T-helper 17 cell (primary cell): ENCODE data around the gene ABCB10. TPM values are rescaled to one million over a fixed set of nuclear protein-coding genes. Genes with fewer than 3 reads are reported as not detected.
"Not testable (repeated sequence)": the region's sequence is repeated elsewhere in the genome, so short reads cannot be mapped to it uniquely, and the experiment has no call there.

Experiments
- ATAC-seq: fragments of 150-1000 bp; cut with Tn5 transposase; 2 replicates; pipeline ENCODE4 v1.10.0; 2021; ENCODE audit warnings: mild to moderate bottlenecking, moderate library complexity
- DNase-seq, 3 donors: peaks; one replicate each; pipeline versions ENCODE4 v3.0.0 to v3.0.0-alpha.2; 2020 to 2021
- H3K9me3 ChIP-seq: one replicate; pipeline ENCODE4 v1.7.0; 2013; ENCODE audit warnings: low read length, mild to moderate bottlenecking; ENCODE audit not compliant: control insufficient read depth, poor library complexity, severe bottlenecking
- H3K27ac Mint-ChIP-seq: one replicate; pipeline ENCODE4 v1.8.0; 2022; ENCODE audit warnings: mild to moderate bottlenecking, moderate library complexity, mixed read lengths
- H3K27me3 Mint-ChIP-seq: one replicate; pipeline ENCODE4 v1.8.0; 2022; ENCODE audit warnings: mixed read lengths
- H3K36me3 Mint-ChIP-seq: one replicate; pipeline ENCODE4 v1.8.0; 2022; ENCODE audit warnings: low read depth, mixed read lengths
- H3K4me1 Mint-ChIP-seq: one replicate; pipeline ENCODE4 v1.8.0; 2022; ENCODE audit warnings: mild to moderate bottlenecking, mixed read lengths
- H3K4me3 Mint-ChIP-seq: one replicate; pipeline ENCODE4 v1.8.0; 2022; ENCODE audit warnings: mild to moderate bottlenecking, moderate library complexity, mixed read lengths
- total RNA-seq, 4 donors: library from RNA in 2 of 4; stranded (reverse) in 2 of 4; gene quantifications; one replicate each; pipeline ENCODE4 v1.2.3 and lab custom pipeline; 2022 to 2026

ABCB10 gene
- total RNA-seq, 2 donors from 2014 or later = 12.9 to 19.2 TPM

DNA sequence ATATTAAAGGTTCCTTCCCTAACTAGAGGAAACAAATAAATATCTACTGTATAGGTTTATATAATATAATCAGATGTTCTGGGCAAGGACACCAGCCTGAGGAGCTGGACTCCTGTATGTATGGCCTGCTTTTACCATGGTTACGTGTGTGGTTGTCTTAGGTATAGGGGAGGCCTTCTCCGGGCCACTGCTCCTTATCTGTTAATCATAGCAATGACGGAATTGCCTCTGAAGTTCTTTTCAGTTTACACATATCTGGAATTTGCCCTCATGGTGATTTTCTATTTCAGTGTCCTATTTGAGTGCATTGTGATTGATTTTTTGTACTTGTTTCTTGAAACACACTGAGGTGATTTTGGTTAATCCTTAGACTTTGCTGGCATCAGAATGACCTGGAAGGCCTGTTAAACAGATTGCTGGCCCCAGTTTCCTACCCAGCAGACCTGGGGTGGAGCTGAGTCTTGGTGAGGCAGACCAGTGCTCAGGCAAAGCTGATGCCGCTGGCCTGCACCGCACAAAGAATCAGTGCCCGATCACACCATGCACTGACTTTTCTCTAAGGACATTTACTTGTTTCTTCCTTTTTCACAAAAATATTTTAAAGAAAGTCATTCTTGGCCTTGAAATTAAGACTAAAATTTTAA lies 18.5 kb downstream of the ABCB10 start:
- Mint-ChIP-seq H3K36me3 (peaks cover 8% of the 10 kb centered on the region), H3K4me1 (peaks cover 2% of the 10 kb centered on the region), H3K27ac (no peak overlapping the region), H3K4me3 (no peak overlapping the region), H3K27me3 (no peaks in the 10 kb centered on the region)
- DNase-seq (no peak), ATAC-seq (no peak)
- H3K9me3 ChIP-seq = no peaks in the 10 kb centered on the region

DNA sequence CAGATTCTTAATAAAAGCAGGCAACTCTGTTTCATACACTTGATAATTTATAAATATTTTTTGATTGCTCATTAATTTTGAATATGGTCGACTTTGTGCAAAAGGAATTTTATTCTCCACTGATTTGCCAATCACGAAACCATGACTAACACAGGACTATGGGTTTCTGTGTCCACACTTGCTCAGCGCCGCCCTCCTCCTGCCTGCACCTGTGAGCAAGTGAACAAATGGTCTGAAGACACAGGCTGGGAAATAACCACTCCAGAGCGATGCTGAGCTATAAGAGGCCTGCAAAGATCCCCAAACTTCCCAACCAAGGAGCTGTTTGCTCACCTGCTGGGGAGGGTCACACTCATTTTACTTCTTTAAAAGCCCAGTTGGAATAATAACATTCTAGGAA lies 19.6 kb downstream of the ABCB10 start:
- no peaks in the 10 kb centered on the region for H3K9me3 ChIP-seq
- H3K27ac Mint-ChIP-seq = peak overlapping the region; percentile 19
- DNase-seq (no peak), ATAC-seq (no peak)
- H3K36me3 Mint-ChIP-seq = peaks cover 8% of the 10 kb centered on the region
- no peak overlapping the region for H3K4me3 Mint-ChIP-seq
- H3K4me1 Mint-ChIP-seq = peaks cover 2% of the 10 kb centered on the region
- no peaks in the 10 kb centered on the region for H3K27me3 Mint-ChIP-seq

DNA sequence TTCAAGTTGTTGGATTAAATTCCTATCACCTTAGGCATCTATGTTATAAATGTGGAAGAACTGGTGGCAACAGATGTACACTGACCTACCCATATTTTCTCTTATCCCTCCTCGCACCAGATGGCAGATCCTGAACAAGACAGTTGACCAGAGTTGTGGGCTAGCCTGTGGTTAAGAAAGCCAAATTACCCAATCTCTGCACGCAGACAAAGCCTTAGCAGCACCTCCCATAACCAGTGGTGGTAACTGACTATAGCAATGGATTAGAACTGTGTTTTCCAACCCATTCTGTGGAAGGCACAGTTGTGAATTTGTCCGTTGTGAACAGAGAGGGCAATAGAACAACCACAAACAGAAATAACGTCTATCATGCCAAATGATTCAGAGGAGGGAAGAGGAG lies 20.6 kb downstream of the ABCB10 start:
- Mint-ChIP-seq H3K36me3 (peaks cover 8% of the 10 kb centered on the region), H3K27ac (peak overlapping the region; percentile 19), H3K4me3 (no peak overlapping the region), H3K4me1 (peaks cover 2% of the 10 kb centered on the region), H3K27me3 (no peaks in the 10 kb centered on the region)
- DNase-seq (no peak), ATAC-seq (no peak)
- H3K9me3 ChIP-seq = no peaks in the 10 kb centered on the region

DNA sequence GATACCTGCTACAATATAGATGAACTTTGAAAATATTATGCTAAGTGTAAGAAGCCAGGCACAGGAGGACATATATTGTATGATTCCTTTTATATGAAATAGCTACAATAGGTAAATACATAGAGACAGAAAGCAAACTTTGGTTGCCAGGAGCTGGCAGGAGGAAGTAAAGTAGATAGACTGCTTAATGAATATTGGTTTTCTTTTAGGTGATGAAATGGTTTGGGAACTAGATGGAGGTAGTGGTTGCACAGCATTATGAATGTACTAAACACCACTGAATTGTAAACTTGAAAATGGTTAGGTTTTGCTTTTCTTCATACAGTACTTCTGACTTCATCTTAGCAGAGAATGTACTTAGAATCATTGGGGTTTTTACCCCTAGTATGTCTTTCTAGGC lies 21.5 kb downstream of the ABCB10 start:
- no peaks in the 10 kb centered on the region for H3K9me3 ChIP-seq

DNA sequence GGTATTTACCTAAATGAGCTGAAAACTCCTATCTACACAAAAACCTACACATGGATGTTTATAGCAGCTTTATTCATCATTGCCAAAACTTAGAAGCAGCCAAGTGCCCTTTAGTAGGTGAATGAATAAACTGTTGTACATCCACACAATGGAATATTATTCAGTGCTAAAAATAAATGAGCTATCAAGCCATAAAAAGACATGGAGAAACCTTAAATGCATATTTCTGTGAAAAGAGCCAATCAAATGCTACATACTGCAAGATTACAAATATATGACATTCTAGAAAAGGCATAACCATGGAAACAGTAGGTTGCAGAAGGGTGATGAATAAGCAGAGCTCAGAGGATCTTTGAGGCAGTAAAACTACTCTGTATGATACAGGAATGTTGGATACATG lies 23.3 kb downstream of the ABCB10 start:
- no peaks in the 10 kb centered on the region for H3K9me3 ChIP-seq
- H3K27me3 Mint-ChIP-seq = no peaks in the 10 kb centered on the region
- H3K27ac Mint-ChIP-seq = no peak overlapping the region
- ATAC-seq (no peak), DNase-seq (no peak)
- H3K4me3 Mint-ChIP-seq = no peak overlapping the region
- no peaks in the 10 kb centered on the region for H3K4me1 Mint-ChIP-seq
- H3K36me3 Mint-ChIP-seq = peaks cover 8% of the 10 kb centered on the region

More for the DNA sequence above, 21.5 kb downstream of the ABCB10 start:
- H3K4me3 Mint-ChIP-seq = no peak overlapping the region
- no peaks in the 10 kb centered on the region for H3K4me1 Mint-ChIP-seq
- DNase-seq = no peak
- H3K27ac Mint-ChIP-seq = peak overlapping the region; percentile 80
- no peak for ATAC-seq
- no peaks in the 10 kb centered on the region for H3K27me3 Mint-ChIP-seq
- peaks cover 8% of the 10 kb centered on the region for H3K36me3 Mint-ChIP-seq

DNA sequence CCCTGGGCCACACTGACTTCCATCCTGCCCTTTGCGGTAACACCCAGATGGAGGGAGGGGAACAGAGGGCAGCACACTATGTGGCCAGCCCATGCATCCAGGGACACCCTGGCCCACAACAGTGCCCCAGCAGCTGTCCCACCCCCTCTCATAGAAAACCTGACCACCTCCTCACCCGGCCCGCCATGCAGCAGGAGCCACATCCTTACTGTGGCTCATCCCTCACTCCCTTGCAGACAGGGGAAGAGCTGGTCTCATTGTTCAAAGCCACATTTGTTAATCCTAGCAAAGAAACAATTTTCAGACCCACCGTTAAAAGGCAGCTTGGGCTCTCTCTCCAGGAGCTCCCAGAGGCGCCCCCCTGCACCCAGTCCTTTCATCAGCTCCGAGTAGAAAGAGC lies 27.2 kb downstream of the ABCB10 start:
- Mint-ChIP-seq H3K4me1 (no peaks in the 10 kb centered on the region), H3K36me3 (peaks cover 2% of the 10 kb centered on the region), H3K27me3 (no peaks in the 10 kb centered on the region), H3K4me3 (no peak overlapping the region), H3K27ac (no peak overlapping the region)
- no peak for ATAC-seq
- no peaks in the 10 kb centered on the region for H3K9me3 ChIP-seq
- no peak for DNase-seq

DNA sequence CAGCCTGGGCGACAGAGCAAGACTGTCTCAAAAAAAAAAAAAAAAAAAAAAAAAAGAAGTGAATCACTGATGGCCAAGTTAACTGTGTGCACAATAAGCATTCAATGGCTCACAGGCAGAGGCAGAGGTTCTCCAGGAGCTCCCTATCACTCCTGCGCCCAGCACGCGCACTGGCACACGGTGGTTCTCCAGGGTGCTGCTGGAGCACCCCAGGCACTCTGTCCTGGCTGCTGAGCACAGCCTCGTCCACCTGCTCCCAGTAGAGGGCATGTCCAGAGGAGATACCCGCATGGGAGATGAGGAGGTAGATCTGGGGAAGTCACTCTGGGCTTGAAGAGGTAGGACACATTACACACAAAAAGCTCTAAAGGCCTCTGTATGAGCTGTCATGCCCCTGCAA lies 28.9 kb downstream of the ABCB10 start:
- Mint-ChIP-seq H3K36me3 (peaks cover 2% of the 10 kb centered on the region), H3K4me3 (no peak overlapping the region), H3K4me1 (no peaks in the 10 kb centered on the region), H3K27me3 (no peaks in the 10 kb centered on the region), H3K27ac (no peak overlapping the region)
- no peaks in the 10 kb centered on the region for H3K9me3 ChIP-seq
- no peak for ATAC-seq
- no peak for DNase-seq

DNA sequence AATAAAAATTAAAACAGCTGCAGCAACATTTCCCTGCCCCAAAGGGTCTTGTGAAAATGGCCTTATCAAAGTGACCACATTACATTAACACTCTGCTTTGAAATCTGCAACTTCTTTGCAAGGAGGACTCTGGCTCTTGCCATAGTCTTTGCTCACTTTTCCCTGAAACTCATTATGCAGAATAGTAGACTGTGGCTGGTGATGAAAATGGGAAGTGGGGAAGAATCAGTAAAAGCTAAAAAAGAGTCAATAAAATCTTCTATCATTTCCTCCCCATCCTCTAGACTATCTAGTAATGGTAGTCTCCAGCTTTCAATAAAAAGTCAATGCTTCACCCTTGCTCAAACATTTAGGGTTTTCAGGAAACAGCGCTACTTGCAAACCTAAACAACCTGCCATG lies 31.8 kb downstream of the ABCB10 start:
- peaks cover 2% of the 10 kb centered on the region for H3K36me3 Mint-ChIP-seq
- no peak overlapping the region for H3K27ac Mint-ChIP-seq
- H3K27me3 Mint-ChIP-seq = no peaks in the 10 kb centered on the region
- no peak overlapping the region for H3K4me3 Mint-ChIP-seq
- ATAC-seq (no peak), DNase-seq (no peak)
- H3K9me3 ChIP-seq = no peaks in the 10 kb centered on the region
- no peaks in the 10 kb centered on the region for H3K4me1 Mint-ChIP-seq

DNA sequence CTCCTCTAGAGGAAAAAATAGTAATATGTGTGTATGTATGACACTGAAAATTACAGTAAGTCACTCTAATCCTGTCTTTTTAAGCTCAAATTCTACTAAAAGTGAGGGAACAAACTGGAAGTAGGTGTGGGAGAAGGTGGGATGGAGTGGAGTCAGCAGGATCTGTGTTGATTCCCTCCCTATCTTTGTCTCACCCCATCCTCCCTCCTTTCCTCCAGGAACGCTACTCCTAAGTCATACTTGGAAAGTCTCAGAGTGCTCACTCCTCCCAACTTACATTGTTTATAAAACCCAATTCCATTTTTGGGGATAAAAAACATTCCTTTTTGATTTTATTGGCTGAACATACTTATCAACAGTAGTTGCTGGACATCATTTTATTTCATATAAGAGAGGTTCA lies 35.5 kb downstream of the ABCB10 start:
- H3K27ac Mint-ChIP-seq = no peak overlapping the region
- ATAC-seq (no peak), DNase-seq (no peak)
- no peak overlapping the region for H3K4me3 Mint-ChIP-seq
- peaks cover 4% of the 10 kb centered on the region for H3K36me3 Mint-ChIP-seq
- peaks cover 3% of the 10 kb centered on the region for H3K4me1 Mint-ChIP-seq
- no peaks in the 10 kb centered on the region for H3K9me3 ChIP-seq
- H3K27me3 Mint-ChIP-seq = no peaks in the 10 kb centered on the region

DNA sequence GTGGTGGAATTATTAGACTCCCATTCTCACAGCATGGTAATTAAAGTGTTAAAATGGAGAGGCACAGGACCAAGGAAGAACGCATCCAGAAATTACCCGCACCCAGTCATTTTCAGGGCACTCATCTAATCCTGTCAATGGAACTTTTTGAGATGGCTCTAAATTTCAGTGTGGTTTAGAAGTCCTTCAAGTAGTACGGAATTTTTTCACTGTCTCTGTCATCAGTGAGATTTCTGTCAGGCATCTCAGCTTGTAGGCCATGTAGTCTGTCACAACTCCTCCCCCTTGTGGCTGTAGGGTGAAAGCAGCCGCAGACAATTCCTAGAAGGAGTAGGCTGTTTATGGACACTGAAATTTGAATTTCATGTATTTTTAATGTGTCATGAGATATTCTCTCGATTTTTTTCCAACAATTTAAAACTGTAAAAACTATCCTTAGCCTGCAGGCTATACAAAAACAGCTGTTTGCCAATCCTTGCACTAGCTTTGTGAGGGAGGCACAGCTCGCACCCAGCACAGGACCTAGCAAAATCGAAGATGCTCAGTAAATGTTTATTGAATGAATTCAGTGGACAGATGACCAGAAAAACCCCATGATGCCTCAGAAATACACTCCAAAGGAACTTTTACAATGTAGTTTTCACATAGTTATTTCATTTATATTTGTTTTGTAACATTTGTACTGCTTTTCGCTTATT lies 43.8 kb downstream of the ABCB10 start:
- peak; percentile 14 to 36 (median 33) for DNase-seq
- Mint-ChIP-seq H3K27ac (no peak overlapping the region), H3K4me3 (no peak overlapping the region), H3K4me1 (peaks cover 9% of the 10 kb centered on the region), H3K36me3 (peaks cover 2% of the 10 kb centered on the region), H3K27me3 (peaks cover 4% of the 10 kb centered on the region)
- H3K9me3 ChIP-seq = no peaks in the 10 kb centered on the region
- ATAC-seq = peak; percentile 99

DNA sequence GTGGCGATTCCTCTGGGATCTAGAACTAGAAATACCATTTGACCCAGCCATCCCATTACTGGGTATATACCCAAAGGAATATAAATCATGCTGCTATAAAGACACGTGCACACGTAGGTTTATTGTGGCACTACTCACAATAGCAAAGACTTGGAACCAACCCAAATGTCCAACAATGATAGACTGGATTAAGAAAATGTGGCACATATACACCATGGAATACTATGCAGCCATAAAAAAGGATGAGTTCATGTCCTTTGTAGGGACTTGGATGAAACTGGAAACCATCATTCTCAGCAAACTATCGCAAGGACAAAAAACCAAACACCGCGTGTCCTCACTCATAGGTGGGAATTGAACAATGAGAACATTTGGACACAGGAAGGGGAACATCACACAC lies 46.9 kb downstream of the ABCB10 start:
- H3K36me3 Mint-ChIP-seq, H3K9me3 ChIP-seq, ATAC-seq, H3K4me3 Mint-ChIP-seq, DNase-seq, H3K27me3 Mint-ChIP-seq: not testable (repeated sequence)
- Mint-ChIP-seq H3K4me1 (peaks cover 23% of the 10 kb centered on the region), H3K27ac (peak overlapping the region; percentile 41)

DNA sequence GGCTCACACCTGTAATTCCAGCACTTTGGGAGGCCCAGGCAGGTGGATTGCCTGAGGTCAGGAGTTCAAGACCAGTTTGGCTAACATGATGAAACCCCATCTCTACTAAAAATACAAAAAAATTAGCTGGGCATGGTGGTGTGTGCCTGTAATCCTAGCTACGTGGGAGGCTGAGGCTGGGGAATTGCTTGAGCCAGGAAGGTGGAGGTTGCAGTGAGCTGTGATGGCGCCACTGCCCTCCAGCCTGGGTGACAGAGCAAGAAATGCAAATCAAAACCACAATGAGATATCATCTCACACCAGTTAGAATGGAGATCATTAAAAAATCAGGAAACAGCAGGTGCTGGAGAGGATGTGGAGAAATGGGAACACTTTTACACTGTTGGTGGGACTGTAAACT lies 47.3 kb downstream of the ABCB10 start:
- Mint-ChIP-seq H3K27ac (peak overlapping the region; percentile 41), H3K4me1 (peaks cover 23% of the 10 kb centered on the region)
- ATAC-seq, H3K4me3 Mint-ChIP-seq, H3K27me3 Mint-ChIP-seq, H3K36me3 Mint-ChIP-seq, DNase-seq, H3K9me3 ChIP-seq: not testable (repeated sequence)

DNA sequence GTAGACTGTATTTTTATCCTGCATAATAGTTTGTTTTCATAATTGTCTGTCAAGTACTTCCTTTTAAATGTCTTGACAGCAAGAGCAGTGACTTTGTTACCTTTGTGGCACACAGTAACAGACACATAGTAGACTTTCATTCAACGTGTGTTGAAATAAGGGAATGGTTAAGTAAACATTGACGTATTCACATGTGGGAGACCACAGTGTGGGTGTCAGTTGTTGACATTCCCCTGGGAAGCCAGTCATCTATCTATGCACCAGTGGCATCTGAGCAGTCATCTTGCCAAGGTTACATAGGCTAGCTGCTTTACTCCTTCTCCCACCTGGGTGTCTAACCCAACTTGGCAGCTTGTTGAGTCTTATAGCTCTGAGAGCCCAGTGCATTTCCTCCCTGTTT lies 48.9 kb downstream of the ABCB10 start:
- DNase-seq (no peak), ATAC-seq (no peak)
- H3K27me3 Mint-ChIP-seq = peaks cover 4% of the 10 kb centered on the region
- H3K9me3 ChIP-seq = no peaks in the 10 kb centered on the region
- no peaks in the 10 kb centered on the region for H3K36me3 Mint-ChIP-seq
- H3K27ac Mint-ChIP-seq = peak overlapping the region; percentile 97
- peak overlapping the region; percentile 89 for H3K4me3 Mint-ChIP-seq
- H3K4me1 Mint-ChIP-seq = peaks cover 23% of the 10 kb centered on the region

DNA sequence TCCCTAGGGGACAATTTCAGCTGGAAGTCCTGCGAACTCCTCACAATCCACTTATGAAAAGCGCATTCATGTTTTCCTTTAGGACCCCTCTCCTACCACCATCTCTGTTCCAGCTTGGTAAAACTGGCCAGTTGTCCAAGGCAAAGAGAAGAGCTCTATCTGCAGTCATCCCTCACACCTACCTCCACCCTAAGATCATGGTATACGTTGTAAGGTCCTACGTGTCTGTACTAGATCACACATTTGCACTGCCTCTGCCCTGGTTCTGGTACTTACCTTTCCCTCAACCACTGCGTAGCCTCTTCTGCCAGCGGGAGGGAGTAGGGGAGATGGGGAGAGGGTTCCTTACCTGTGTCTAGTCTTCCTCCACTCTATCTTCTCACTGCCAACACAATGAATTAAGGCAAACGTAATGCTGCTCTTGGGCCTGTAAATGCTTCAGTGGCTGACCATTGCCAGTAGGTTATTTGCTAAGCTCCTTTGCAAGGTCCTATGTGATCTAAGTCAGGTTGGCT lies 49.6 kb downstream of the ABCB10 start:
- no peak for ATAC-seq
- H3K36me3 Mint-ChIP-seq = no peaks in the 10 kb centered on the region
- peaks cover 4% of the 10 kb centered on the region for H3K27me3 Mint-ChIP-seq
- H3K27ac Mint-ChIP-seq = peak overlapping the region; percentile 97
- peaks cover 19% of the 10 kb centered on the region for H3K4me1 Mint-ChIP-seq
- no peaks in the 10 kb centered on the region for H3K9me3 ChIP-seq
- no peak for DNase-seq
- peak overlapping the region; percentile 89 for H3K4me3 Mint-ChIP-seq
